BJ (cell line): Measurements from ENCODE around the gene PGBD5. TPM values are rescaled to one million over a fixed set of nuclear protein-coding genes. Genes with fewer than 3 reads are reported as not detected.

Source experiments
- CTCF ChIA-PET: fragments of 350-600 bp; formaldehyde crosslinking; extraction: SDS; loops from one replicate; lab custom pipeline; 2021; ENCODE audit warnings: antibody characterized with exemption, inconsistent platforms; lab: Yijun Ruan, JAX
- POLR2A ChIA-PET: fragments of 300-600 bp; sonication (Branson Sonifier 250); formaldehyde crosslinking; extraction: SDS; loops from one replicate; lab custom pipeline; 2021; ENCODE audit warnings: antibody characterized with exemption; lab: Charles Lee
- DNase-seq: peaks from one replicate; pipeline ENCODE4 v3.0.0-alpha.2; 2011; ENCODE audit warnings: low read depth
- H3K27me3 ChIP-seq: 2 replicates; pipeline ENCODE4 v1.6.0; 2011; ENCODE audit warnings: low read length; ENCODE audit not compliant: control insufficient read depth, insufficient read depth
- H3K36me3 ChIP-seq: 2 replicates; pipeline ENCODE4 v1.5.1; 2011; ENCODE audit warnings: low read length; ENCODE audit not compliant: control insufficient read depth, insufficient read depth
- H3K4me3 ChIP-seq: 2 replicates; pipeline ENCODE4 v1.5.1; 2011; ENCODE audit warnings: low read depth, mild to moderate bottlenecking, control low read depth, low read length
- CTCF ChIP-seq: IDR thresholded peaks from 2 replicates; pipeline ENCODE4 v1.5.1; 2011; ENCODE audit warnings: low read depth, mild to moderate bottlenecking, control low read depth, inconsistent platforms, low read length, moderate library complexity; ENCODE audit not compliant: insufficient read depth
- polyA plus RNA-seq: library from polyadenylated mRNA; depleted of rRNA; stranded (reverse); fragments of >200 nt; gene quantifications from 2 replicates; pipeline ENCODE4 v1.2.3, GENCODE V29; 2011

The PGBD5 gene
- polyA plus RNA-seq, 1 experiment: 0.07 TPM

GRCh38 chr1:230403442-230403841 is 22.7 kb downstream of the PGBD5 start:
- ChIA-PET CTCF (no interaction called here), POLR2A (no interaction called here)
- no peak for DNase-seq
- no peak overlapping the region for H3K4me3 ChIP-seq
- no peaks in the 10 kb centered on the region for H3K36me3 ChIP-seq
- TF ChIP-seq CTCF: no peak
- no peaks in the 10 kb centered on the region for H3K27me3 ChIP-seq

- DNase-seq: peak; percentile 46
- Histone ChIP-seq H3K27me3 (no peaks in the 10 kb centered on the region), H3K36me3 (no peaks in the 10 kb centered on the region), H3K4me3 (no peak overlapping the region)
- ChIA-PET POLR2A (no interaction called here), CTCF (no interaction called here)
- TF ChIP-seq CTCF: no peak
These were observed 24.3 kb downstream of the PGBD5 start for GRCh38 chr1:230401763-230402294.

- TF ChIP-seq CTCF: no peak
- H3K4me3 ChIP-seq: no peak overlapping the region
- no peaks in the 10 kb centered on the region for H3K36me3 ChIP-seq
- no peak for DNase-seq
- H3K27me3 ChIP-seq: no peaks in the 10 kb centered on the region
- POLR2A ChIA-PET: no interaction called here
- CTCF ChIA-PET: no interaction called here
These were observed 25.0 kb downstream of the PGBD5 start for GRCh38 chr1:230401101-230401500.

- no peak for DNase-seq
- Histone ChIP-seq H3K27me3 (no peaks in the 10 kb centered on the region), H3K36me3 (no peaks in the 10 kb centered on the region), H3K4me3 (no peak overlapping the region)
- ChIA-PET CTCF (no interaction called here), POLR2A (no interaction called here)
- TF ChIP-seq CTCF: no peak
These were observed 26.2 kb downstream of the PGBD5 start for GRCh38 chr1:230400007-230400344.

- Histone ChIP-seq H3K36me3 (no peaks in the 10 kb centered on the region), H3K4me3 (no peak overlapping the region), H3K27me3 (no peaks in the 10 kb centered on the region)
- TF ChIP-seq CTCF: no peak
- CTCF ChIA-PET: interaction anchor here (2.3 kb wide), 1 partner anchor 10 kb away, joined by 7 read pairs; no protein-coding TSS in a partner anchor
- DNase-seq: no peak
- POLR2A ChIA-PET: no interaction called here
These were observed 26.7 kb downstream of the PGBD5 start for GRCh38 chr1:230399321-230400006.
